Parathyroid adenoma (tissue), 2 donors: ENCODE data around the gene NAA16.

Experiments
- H2AFZ ChIP-seq: fragments of 300-600 bp; sonication (generic); one replicate; pipeline ENCODE4 v1.7.0; 2017; ENCODE audit warnings: antibody characterized with exemption, mild to moderate bottlenecking
- H3K27ac ChIP-seq: fragments of 300-600 bp; sonication (generic); one replicate; pipeline ENCODE4 v1.7.0; 2017
- H3K27me3 ChIP-seq: fragments of 300-600 bp; sonication (generic); one replicate; pipeline ENCODE4 v1.7.0; 2017; ENCODE audit warnings: low read length; ENCODE audit not compliant: control insufficient read depth, insufficient read depth
- H3K36me3 ChIP-seq: fragments of 300-600 bp; sonication (generic); one replicate; pipeline ENCODE4 v1.7.0; 2017; ENCODE audit warnings: low read length; ENCODE audit not compliant: control insufficient read depth, insufficient read depth
- H3K4me1 ChIP-seq: fragments of 300-600 bp; sonication (generic); one replicate; pipeline ENCODE4 v1.7.0; 2017; ENCODE audit warnings: control low read depth
- H3K4me2 ChIP-seq: fragments of 300-600 bp; sonication (generic); one replicate; pipeline ENCODE4 v1.7.0; 2017; ENCODE audit warnings: low read length
- H3K4me3 ChIP-seq: fragments of 300-600 bp; sonication (generic); one replicate; pipeline ENCODE4 v1.7.0; 2017; ENCODE audit warnings: low read depth, low read length
- H3K79me2 ChIP-seq: fragments of 300-600 bp; sonication (generic); one replicate; pipeline ENCODE4 v1.7.0; 2017; ENCODE audit warnings: control low read depth
- H3K9ac ChIP-seq: fragments of 300-600 bp; sonication (generic); one replicate; pipeline ENCODE4 v1.7.0; 2017; ENCODE audit warnings: mild to moderate bottlenecking
- H3K9me3 ChIP-seq: fragments of 300-600 bp; sonication (generic); one replicate; pipeline ENCODE4 v1.7.0; 2017; ENCODE audit warnings: low read length; ENCODE audit not compliant: control insufficient read depth
- CTCF ChIP-seq: fragments of 300-600 bp; sonication (generic); IDR thresholded peaks from one replicate; pipeline ENCODE4 v1.7.0; 2017; ENCODE audit warnings: antibody characterized with exemption, mild to moderate bottlenecking
- donor health status: primary hyperparathyroidism.

Gene NAA16

GRCh38 chr13:41313659-41314197 is 2.7 kb downstream of the NAA16 start:
- no peak overlapping the region for H2AFZ ChIP-seq
- H3K27me3 ChIP-seq, result no peaks in the 10 kb centered on the region
- TF ChIP-seq CTCF, result no peak
- H3K4me3 ChIP-seq, result no peak overlapping the region
- no peaks in the 10 kb centered on the region for H3K4me1 ChIP-seq
- no peak overlapping the region for H3K27ac ChIP-seq
- H3K4me2 ChIP-seq, result no peak overlapping the region
- peaks cover 30% of the 10 kb centered on the region for H3K79me2 ChIP-seq
- H3K9me3 ChIP-seq, result no peaks in the 10 kb centered on the region
- no peaks in the 10 kb centered on the region for H3K36me3 ChIP-seq
- H3K9ac ChIP-seq, result no peak overlapping the region

GRCh38 chr13:41315443-41316047 is 4.5 kb downstream of the NAA16 start:
- H3K27ac ChIP-seq, result no peak overlapping the region
- TF ChIP-seq CTCF, result no peak
- no peaks in the 10 kb centered on the region for H3K36me3 ChIP-seq
- H3K4me2 ChIP-seq, result no peak overlapping the region
- H3K27me3 ChIP-seq, result no peaks in the 10 kb centered on the region
- no peaks in the 10 kb centered on the region for H3K9me3 ChIP-seq
- H3K9ac ChIP-seq, result no peak overlapping the region
- no peak overlapping the region for H3K4me3 ChIP-seq
- peaks cover 30% of the 10 kb centered on the region for H3K79me2 ChIP-seq
- H3K4me1 ChIP-seq, result no peaks in the 10 kb centered on the region
- no peak overlapping the region for H2AFZ ChIP-seq

- Histone ChIP-seq H3K36me3 (no peaks in the 10 kb centered on the region), H3K4me1 (no peaks in the 10 kb centered on the region), H3K27ac (no peak overlapping the region), H3K4me2 (no peak overlapping the region), H3K9me3 (no peaks in the 10 kb centered on the region), H3K4me3 (no peak overlapping the region), H2AFZ (no peak overlapping the region), H3K9ac (no peak overlapping the region), H3K79me2 (peaks cover 25% of the 10 kb centered on the region), H3K27me3 (no peaks in the 10 kb centered on the region)
- no peak for TF ChIP-seq CTCF
These were observed 6.2 kb downstream of the NAA16 start for GRCh38 chr13:41317243-41317642.

- Histone ChIP-seq H3K27ac (no peak overlapping the region), H3K27me3 (no peaks in the 10 kb centered on the region), H3K4me1 (no peaks in the 10 kb centered on the region), H3K79me2 (no peaks in the 10 kb centered on the region), H3K4me2 (no peak overlapping the region), H3K36me3 (no peaks in the 10 kb centered on the region), H2AFZ (no peak overlapping the region), H3K9me3 (no peaks in the 10 kb centered on the region), H3K9ac (no peak overlapping the region), H3K4me3 (no peak overlapping the region)
- TF ChIP-seq CTCF, result no peak
These were observed 14.7 kb downstream of the NAA16 start for GRCh38 chr13:41325752-41326151.

GRCh38 chr13:41326661-41327060 is 15.6 kb downstream of the NAA16 start:
- H3K4me2 ChIP-seq, result no peak overlapping the region
- no peaks in the 10 kb centered on the region for H3K36me3 ChIP-seq
- no peaks in the 10 kb centered on the region for H3K4me1 ChIP-seq
- no peaks in the 10 kb centered on the region for H3K79me2 ChIP-seq
- H3K9ac ChIP-seq, result no peak overlapping the region
- TF ChIP-seq CTCF, result no peak
- no peak overlapping the region for H3K27ac ChIP-seq
- no peaks in the 10 kb centered on the region for H3K9me3 ChIP-seq
- H3K27me3 ChIP-seq, result no peaks in the 10 kb centered on the region
- H2AFZ ChIP-seq, result no peak overlapping the region
- no peak overlapping the region for H3K4me3 ChIP-seq
